Measurements from ENCODE around the gene MTHFD1L.

GRCh38 chr6:151128763-151129370, 263.4 kb downstream of the MTHFD1L start:
- no peak for TF ChIP-seq POLR2A (IDR thresholded peaks at IDR 0.05)
- no peak for TF ChIP-seq CTCF (IDR thresholded peaks at IDR 0.05)
- no peak for TF ChIP-seq EP300 (IDR thresholded peaks at IDR 0.05)

Data from stomach (tissue), 4 donors.